Ovary (tissue), 3 donors: Measurements from ENCODE around the gene SBF2.

Experiments used
- EP300 ChIP-seq: sonication (generic); formaldehyde crosslinking; IDR thresholded peaks from one replicate; pipeline ENCODE4 v1.6.1; 2017; ENCODE audit warnings: antibody characterized with exemption
- POLR2A ChIP-seq: fragments of 450-650 bp; IDR thresholded peaks from one replicate; pipeline ENCODE4 v1.6.1; 2017; ENCODE audit warnings: antibody characterized with exemption, mild to moderate bottlenecking, moderate library complexity
- TF ChIP-seq, protein P1 (sequence below), 3 donors: fragments of 450-650 bp in 2 of 3; fragments of 200-600 bp in 1 of 3; IDR thresholded peaks; one replicate each; pipeline versions ENCODE4 v1.5.1 to v1.8.0; 2016 to 2022; ENCODE audit warnings: antibody characterized with exemption in 3 of 3, mild to moderate bottlenecking in 1 of 3
- donor health status: DM: no; HTN: no; CAD: no.

DNA sequence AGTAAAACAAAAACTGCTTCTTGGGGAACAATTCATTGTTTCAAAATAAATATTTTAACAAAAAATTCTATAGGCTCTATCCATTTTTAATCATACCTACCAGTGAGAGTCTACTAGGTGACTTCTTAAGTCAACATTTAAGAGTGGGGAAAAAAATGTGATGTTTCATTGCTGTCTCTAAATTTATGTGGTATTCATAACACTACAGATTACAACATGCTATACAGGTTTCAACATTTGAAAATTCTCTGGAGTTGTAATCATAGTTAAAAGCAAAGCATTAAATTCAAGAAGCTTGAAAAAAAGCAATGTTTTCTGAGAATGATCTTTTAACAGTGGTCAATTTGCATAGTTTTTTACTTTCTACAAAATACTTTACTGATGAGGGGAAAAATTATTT lies 18.3 kb downstream of the SBF2 start:
- TF ChIP-seq POLR2A = no peak
- TF ChIP-seq, protein P1, sequence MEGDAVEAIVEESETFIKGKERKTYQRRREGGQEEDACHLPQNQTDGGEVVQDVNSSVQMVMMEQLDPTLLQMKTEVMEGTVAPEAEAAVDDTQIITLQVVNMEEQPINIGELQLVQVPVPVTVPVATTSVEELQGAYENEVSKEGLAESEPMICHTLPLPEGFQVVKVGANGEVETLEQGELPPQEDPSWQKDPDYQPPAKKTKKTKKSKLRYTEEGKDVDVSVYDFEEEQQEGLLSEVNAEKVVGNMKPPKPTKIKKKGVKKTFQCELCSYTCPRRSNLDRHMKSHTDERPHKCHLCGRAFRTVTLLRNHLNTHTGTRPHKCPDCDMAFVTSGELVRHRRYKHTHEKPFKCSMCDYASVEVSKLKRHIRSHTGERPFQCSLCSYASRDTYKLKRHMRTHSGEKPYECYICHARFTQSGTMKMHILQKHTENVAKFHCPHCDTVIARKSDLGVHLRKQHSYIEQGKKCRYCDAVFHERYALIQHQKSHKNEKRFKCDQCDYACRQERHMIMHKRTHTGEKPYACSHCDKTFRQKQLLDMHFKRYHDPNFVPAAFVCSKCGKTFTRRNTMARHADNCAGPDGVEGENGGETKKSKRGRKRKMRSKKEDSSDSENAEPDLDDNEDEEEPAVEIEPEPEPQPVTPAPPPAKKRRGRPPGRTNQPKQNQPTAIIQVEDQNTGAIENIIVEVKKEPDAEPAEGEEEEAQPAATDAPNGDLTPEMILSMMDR (IDR thresholded peaks at IDR 0.05) = no peak
- TF ChIP-seq EP300 = no peak
